Neural cell (in vitro differentiated cells): ENCODE measurements around the gene SPINK7. TPM values are rescaled to one million over a fixed set of nuclear protein-coding genes. Genes with fewer than 3 reads are reported as not detected.

ENCODE experiments used
- H2AFZ ChIP-seq: fragments of 200-600, 300-800 bp; sonication (generic), shearing (Covaris generic); 2 replicates; pipeline ENCODE4 v1.6.0; 2014; ENCODE audit warnings: low read depth, mild to moderate bottlenecking, antibody characterized with exemption, low read length, moderate library complexity
- H3F3A ChIP-seq: fragments of 200-600 bp; shearing (Covaris generic); 2 replicates; pipeline ENCODE4 v1.6.1; 2016; ENCODE audit warnings: mild to moderate bottlenecking, moderate library complexity, mixed read lengths, antibody characterized with exemption, low read length; ENCODE audit not compliant: insufficient read depth, poor library complexity, severe bottlenecking
- H3K27ac ChIP-seq: fragments of 200-600, 300-800 bp; sonication (generic), shearing (Covaris generic); 2 replicates; pipeline ENCODE4 v1.5.1; 2014; ENCODE audit warnings: mild to moderate bottlenecking, low read length, moderate library complexity
- H3K27me3 ChIP-seq: fragments of 300-800, 200-600 bp; sonication (generic), shearing (Covaris generic); 2 replicates; pipeline ENCODE4 v1.6.0; 2014; ENCODE audit warnings: mild to moderate bottlenecking, low read depth, low read length, moderate library complexity; ENCODE audit not compliant: insufficient read depth
- H3K36me3 ChIP-seq: fragments of 300-800, 200-600 bp; sonication (generic), shearing (Covaris generic); 2 replicates; pipeline ENCODE4 v1.5.1; 2014; ENCODE audit warnings: mild to moderate bottlenecking, antibody characterized with exemption, low read length, moderate library complexity; ENCODE audit not compliant: insufficient read depth
- H3K4me2 ChIP-seq: fragments of 300-800, 200-600 bp; sonication (generic), shearing (Covaris generic); 2 replicates; pipeline ENCODE4 v1.6.0; 2014; ENCODE audit warnings: mild to moderate bottlenecking, low read length
- H3K4me3 ChIP-seq: fragments of 300-800, 200-600 bp; sonication (generic), shearing (Covaris generic); 2 replicates; pipeline ENCODE4 v1.5.1; 2014; ENCODE audit warnings: mild to moderate bottlenecking, low read length, moderate library complexity
- H3K79me2 ChIP-seq: fragments of 200-600 bp; shearing (Covaris generic); replicated peaks from 2 replicates; pipeline ENCODE4 v1.6.0; 2014; ENCODE audit warnings: mild to moderate bottlenecking, low read length, moderate library complexity; ENCODE audit not compliant: insufficient read depth
- H3K9ac ChIP-seq: fragments of 300-800, 200-600 bp; sonication (generic), shearing (Covaris generic); 2 replicates; pipeline ENCODE4 v1.6.1; 2016; ENCODE audit warnings: mild to moderate bottlenecking, low read length, mixed read lengths
- H3K9me2 ChIP-seq: fragments of 200-600 bp; shearing (Covaris generic); 2 replicates; pipeline ENCODE4 v1.6.1; 2016; ENCODE audit warnings: mild to moderate bottlenecking, low read length, mixed read lengths; ENCODE audit not compliant: insufficient read depth
- H3K9me3 ChIP-seq: fragments of 200-600, 300-800 bp; sonication (generic), shearing (Covaris generic); 2 replicates; pipeline ENCODE4 v1.6.1; 2016; ENCODE audit warnings: mild to moderate bottlenecking, mixed run types, low read length, moderate library complexity, mixed read lengths
- H4K20me1 ChIP-seq: fragments of 200-600 bp; shearing (Covaris generic); 2 replicates; pipeline ENCODE4 v1.6.1; 2016; ENCODE audit warnings: mild to moderate bottlenecking, mixed run types; ENCODE audit not compliant: insufficient read depth
- CTCF ChIP-seq: fragments of 450-650 bp; IDR thresholded peaks from 2 replicates; pipeline ENCODE4 v1.5.1; 2014; ENCODE audit warnings: antibody characterized with exemption, mild to moderate bottlenecking, moderate library complexity; ENCODE audit not compliant: poor library complexity, severe bottlenecking
- EP300 ChIP-seq: fragments of 450-650 bp; conservative IDR thresholded peaks from 2 replicates; pipeline ENCODE4 v1.6.1; 2014; ENCODE audit warnings: antibody characterized with exemption, mild to moderate bottlenecking, moderate library complexity; ENCODE audit not compliant: poor library complexity, severe bottlenecking
- EZH2 ChIP-seq: fragments of 200-600, 300-800 bp; shearing (Covaris generic), sonication (generic); IDR thresholded peaks from 2 replicates; pipeline ENCODE4 v1.6.1; 2014; ENCODE audit warnings: antibody characterized with exemption, low read length, borderline replicate concordance, mild to moderate bottlenecking; ENCODE audit not compliant: insufficient read depth, poor library complexity, severe bottlenecking
- MXI1 ChIP-seq: fragments of 450-650 bp; conservative IDR thresholded peaks from 2 replicates; pipeline ENCODE4 v1.6.1; 2014; ENCODE audit warnings: antibody characterized with exemption, mild to moderate bottlenecking; ENCODE audit not compliant: poor library complexity, severe bottlenecking
- POLR2AphosphoS5 ChIP-seq: IDR thresholded peaks from 2 replicates; pipeline ENCODE4 v1.6.1; 2012
- RAD21 ChIP-seq: fragments of 450-650 bp; conservative IDR thresholded peaks from 2 replicates; pipeline ENCODE4 v1.6.1; 2014; ENCODE audit warnings: antibody characterized with exemption, mild to moderate bottlenecking, moderate library complexity
- SMC3 ChIP-seq: fragments of 450-650 bp; conservative IDR thresholded peaks from 2 replicates; pipeline ENCODE4 v1.6.1; 2014; ENCODE audit warnings: antibody characterized with exemption, mild to moderate bottlenecking, moderate library complexity; ENCODE audit not compliant: poor library complexity
- TAF1 ChIP-seq: IDR thresholded peaks from 2 replicates; pipeline ENCODE4 v1.6.1; 2012; ENCODE audit warnings: low read depth
- polyA plus RNA-seq: library from polyadenylated mRNA; depleted of rRNA; stranded (reverse); fragments of >200 nt; gene quantifications from 2 replicates; pipeline ENCODE4 v1.2.3, GENCODE V29; 2014
- TF ChIP-seq, protein P1 (sequence below): IDR thresholded peaks from 2 replicates; pipeline ENCODE4 v1.6.1; 2012; ENCODE audit warnings: borderline replicate concordance

The SPINK7 gene
- polyA plus RNA-seq, 1 donor from 2014 or later: not detected

DNA sequence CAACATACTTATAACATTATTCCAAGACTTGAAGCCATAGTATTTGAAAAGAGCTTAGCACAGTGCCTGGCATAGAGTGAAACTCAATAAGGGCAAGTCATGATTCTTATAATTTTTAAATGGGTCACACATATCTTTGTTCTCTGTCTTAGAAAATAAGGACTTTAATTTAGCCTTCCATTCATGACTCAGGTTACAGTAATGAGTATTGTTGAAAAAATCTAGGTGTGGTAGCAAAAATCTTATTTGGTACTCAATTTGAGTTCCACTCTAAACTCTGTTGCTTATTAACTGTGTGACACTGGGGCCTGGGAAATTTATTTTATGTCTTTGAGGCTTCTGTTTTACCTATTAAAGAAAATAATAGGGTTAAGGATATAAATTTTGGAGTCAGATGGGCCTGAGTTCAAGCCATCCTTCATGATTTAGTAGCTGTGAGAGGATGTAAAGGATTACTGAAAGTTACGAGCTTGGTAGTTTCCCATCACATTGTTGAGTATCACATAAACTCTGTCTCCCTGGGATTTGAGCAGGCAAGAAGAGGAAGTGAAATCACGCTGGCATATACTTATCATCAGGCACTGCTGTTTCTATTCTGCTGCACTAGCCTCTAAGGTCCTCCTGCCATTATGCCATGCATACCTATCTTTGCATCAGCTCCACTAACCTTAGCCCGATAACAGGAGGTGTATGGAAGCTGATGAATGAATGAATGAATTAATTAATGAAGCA lies 24.6 kb downstream of the SPINK7 start:
- Histone ChIP-seq H3K27ac (no peak overlapping the region), H3K9me3 (no peaks in the 10 kb centered on the region), H2AFZ (no peak overlapping the region), H4K20me1 (no peaks in the 10 kb centered on the region), H3K36me3 (no peaks in the 10 kb centered on the region), H3F3A (no peaks in the 10 kb centered on the region), H3K27me3 (no peaks in the 10 kb centered on the region), H3K79me2 (no peaks in the 10 kb centered on the region), H3K4me3 (no peak overlapping the region), H3K4me2 (no peak overlapping the region), H3K9me2 (no peaks in the 10 kb centered on the region), H3K9ac (no peak overlapping the region)
- TF ChIP-seq MXI1 (no peak), CTCF (no peak), EZH2 (no peak), TAF1 (no peak), SMC3 (no peak), RAD21 (no peak), EP300 (no peak), POLR2AphosphoS5 (no peak)
- TF ChIP-seq, protein P1, sequence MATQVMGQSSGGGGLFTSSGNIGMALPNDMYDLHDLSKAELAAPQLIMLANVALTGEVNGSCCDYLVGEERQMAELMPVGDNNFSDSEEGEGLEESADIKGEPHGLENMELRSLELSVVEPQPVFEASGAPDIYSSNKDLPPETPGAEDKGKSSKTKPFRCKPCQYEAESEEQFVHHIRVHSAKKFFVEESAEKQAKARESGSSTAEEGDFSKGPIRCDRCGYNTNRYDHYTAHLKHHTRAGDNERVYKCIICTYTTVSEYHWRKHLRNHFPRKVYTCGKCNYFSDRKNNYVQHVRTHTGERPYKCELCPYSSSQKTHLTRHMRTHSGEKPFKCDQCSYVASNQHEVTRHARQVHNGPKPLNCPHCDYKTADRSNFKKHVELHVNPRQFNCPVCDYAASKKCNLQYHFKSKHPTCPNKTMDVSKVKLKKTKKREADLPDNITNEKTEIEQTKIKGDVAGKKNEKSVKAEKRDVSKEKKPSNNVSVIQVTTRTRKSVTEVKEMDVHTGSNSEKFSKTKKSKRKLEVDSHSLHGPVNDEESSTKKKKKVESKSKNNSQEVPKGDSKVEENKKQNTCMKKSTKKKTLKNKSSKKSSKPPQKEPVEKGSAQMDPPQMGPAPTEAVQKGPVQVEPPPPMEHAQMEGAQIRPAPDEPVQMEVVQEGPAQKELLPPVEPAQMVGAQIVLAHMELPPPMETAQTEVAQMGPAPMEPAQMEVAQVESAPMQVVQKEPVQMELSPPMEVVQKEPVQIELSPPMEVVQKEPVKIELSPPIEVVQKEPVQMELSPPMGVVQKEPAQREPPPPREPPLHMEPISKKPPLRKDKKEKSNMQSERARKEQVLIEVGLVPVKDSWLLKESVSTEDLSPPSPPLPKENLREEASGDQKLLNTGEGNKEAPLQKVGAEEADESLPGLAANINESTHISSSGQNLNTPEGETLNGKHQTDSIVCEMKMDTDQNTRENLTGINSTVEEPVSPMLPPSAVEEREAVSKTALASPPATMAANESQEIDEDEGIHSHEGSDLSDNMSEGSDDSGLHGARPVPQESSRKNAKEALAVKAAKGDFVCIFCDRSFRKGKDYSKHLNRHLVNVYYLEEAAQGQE: no peak

- Histone ChIP-seq H3K27me3 (no peaks in the 10 kb centered on the region), H3K4me3 (no peak overlapping the region), H3K9ac (no peak overlapping the region), H3F3A (no peaks in the 10 kb centered on the region), H3K36me3 (no peaks in the 10 kb centered on the region), H3K4me2 (no peak overlapping the region), H4K20me1 (no peaks in the 10 kb centered on the region), H3K79me2 (no peaks in the 10 kb centered on the region), H3K9me2 (no peaks in the 10 kb centered on the region), H2AFZ (no peak overlapping the region), H3K27ac (no peak overlapping the region), H3K9me3 (no peaks in the 10 kb centered on the region)
- no peak for TF ChIP-seq EZH2
- TF ChIP-seq RAD21: no peak
- no peak for TF ChIP-seq TAF1
- TF ChIP-seq SMC3: no peak
- no peak for TF ChIP-seq CTCF
- no peak for TF ChIP-seq POLR2AphosphoS5
- no peak for TF ChIP-seq EP300
- no peak for TF ChIP-seq MXI1
- TF ChIP-seq, protein P1: no peak
Observed at GRCh38 chr5:148342371-148343045, 30.3 kb downstream of the SPINK7 start.
